ENCODE data around the gene ARRDC5. TPM values are rescaled to one million over a fixed set of nuclear protein-coding genes. Genes with fewer than 3 reads are reported as not detected.

ARRDC5 gene
- total and polyA plus RNA-seq, 2 of the 13 experiments (the other 11 are each of a cell fraction or from before 2014, with no cell fraction given), result not detected

- no peak for TF ChIP-seq HNF1A (IDR thresholded peaks at IDR 0.05; ENCODE audit: low read depth)
- no peak for TF ChIP-seq HNF1A (CRISPR knock-in tag; IDR thresholded peaks at IDR 0.05; ENCODE audit: borderline replicate concordance)
- TF ChIP-seq, protein P1, sequence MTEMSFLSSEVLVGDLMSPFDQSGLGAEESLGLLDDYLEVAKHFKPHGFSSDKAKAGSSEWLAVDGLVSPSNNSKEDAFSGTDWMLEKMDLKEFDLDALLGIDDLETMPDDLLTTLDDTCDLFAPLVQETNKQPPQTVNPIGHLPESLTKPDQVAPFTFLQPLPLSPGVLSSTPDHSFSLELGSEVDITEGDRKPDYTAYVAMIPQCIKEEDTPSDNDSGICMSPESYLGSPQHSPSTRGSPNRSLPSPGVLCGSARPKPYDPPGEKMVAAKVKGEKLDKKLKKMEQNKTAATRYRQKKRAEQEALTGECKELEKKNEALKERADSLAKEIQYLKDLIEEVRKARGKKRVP (CRISPR knock-in tag; IDR thresholded peaks at IDR 0.05), result no peak
- TF ChIP-seq ZSCAN30 (CRISPR knock-in tag; IDR thresholded peaks at IDR 0.05), result no peak
These were observed 34.4 kb upstream of the ARRDC5 start (continued) for GRCh38 chr19:4937060-4937459.

- ChIA-PET CTCF (ENCODE audit: low intra/inter-chr PET ratio, low total read pairs) (no interaction called here), POLR2A (no interaction called here)
- H3K4me2 ChIP-seq (ENCODE audit: low read depth, low read length), result no peak overlapping the region
- H4K20me1 ChIP-seq (ENCODE audit: insufficient read depth, low read length), result no peaks in the 10 kb centered on the region
- H3K9ac ChIP-seq (ENCODE audit: insufficient read depth, low read depth, low read length), result no peak overlapping the region
- 92% methylated on average over 7 of the region's 8 CpGs for WGBS (ENCODE audit: low lambda C conversion rate)
- no peaks in the 10 kb centered on the region for H3K79me2 ChIP-seq (ENCODE audit: insufficient read depth, low read length)
- no peak overlapping the region for H3K27ac ChIP-seq (ENCODE audit: extremely low read length, insufficient read depth, low read length)
- DNase-seq (ENCODE audit: low spot score) (no peak), ATAC-seq (no peak), FAIRE-seq (no peak)
- peaks cover 17 to 59% of the 10 kb centered on the region in 2 experiments for H3K36me3 ChIP-seq (replicated peaks in 1 of 2; ENCODE audit: control insufficient read depth in 1 of 2, insufficient read depth in 2 of 2, low read length in 2 of 2)
- intact Hi-C loops (cut with micrococcal nuclease; ENCODE audit: unreplicated experiment), result no loop called here
- H3K9me3 ChIP-seq (ENCODE audit: low read length), result no peaks in the 10 kb centered on the region
- BruUV-seq (replicated peaks), result no TSS peak
- H3K27me3 ChIP-seq (ENCODE audit: control insufficient read depth in 1 of 2, insufficient read depth in 2 of 2, low read length in 2 of 2), result no peaks in the 10 kb centered on the region; a peak in 1 of 5 replicates
- H3K4me1 ChIP-seq (ENCODE audit: insufficient read depth, low read length), result no peaks in the 10 kb centered on the region
- H3K4me3 ChIP-seq (replicated peaks in 1 of 3; ENCODE audit: insufficient read depth in 1 of 3, low read depth in 2 of 3, low read length in 3 of 3), result no peak overlapping the region
- no peak overlapping the region for H2AFZ ChIP-seq (ENCODE audit: low read length)
- in situ Hi-C loops (cut with HindIII; ENCODE audit: extremely low pct_ligation_motif_present, low pct_unique_long_range_greater_than_20kb), result no loop called here
- no peak for TF ChIP-seq MEIS1 (CRISPR knock-in tag; IDR thresholded peaks at IDR 0.05; ENCODE audit: borderline replicate concordance)
- TF ChIP-seq ZNF883 (CRISPR knock-in tag; IDR thresholded peaks at IDR 0.05; ENCODE audit: not compliant biosample characterization), result no peak
- TF ChIP-seq SYNCRIP (IDR thresholded peaks at IDR 0.05; ENCODE audit: insufficient read depth, low read depth, low read length), result no peak
- TF ChIP-seq KAT8 (CRISPR knock-in tag; IDR thresholded peaks at IDR 0.05), result no peak
- TF ChIP-seq, protein P2, sequence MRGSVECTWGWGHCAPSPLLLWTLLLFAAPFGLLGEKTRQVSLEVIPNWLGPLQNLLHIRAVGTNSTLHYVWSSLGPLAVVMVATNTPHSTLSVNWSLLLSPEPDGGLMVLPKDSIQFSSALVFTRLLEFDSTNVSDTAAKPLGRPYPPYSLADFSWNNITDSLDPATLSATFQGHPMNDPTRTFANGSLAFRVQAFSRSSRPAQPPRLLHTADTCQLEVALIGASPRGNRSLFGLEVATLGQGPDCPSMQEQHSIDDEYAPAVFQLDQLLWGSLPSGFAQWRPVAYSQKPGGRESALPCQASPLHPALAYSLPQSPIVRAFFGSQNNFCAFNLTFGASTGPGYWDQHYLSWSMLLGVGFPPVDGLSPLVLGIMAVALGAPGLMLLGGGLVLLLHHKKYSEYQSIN (CRISPR knock-in tag; IDR thresholded peaks at IDR 0.05; ENCODE audit: borderline replicate concordance), result no peak
- no peak for TF ChIP-seq U2AF2 (IDR thresholded peaks at IDR 0.05; ENCODE audit: low read depth, low read length)
- no peak for TF ChIP-seq ZNF543 (CRISPR knock-in tag; IDR thresholded peaks at IDR 0.05)
- no peak for TF ChIP-seq ZFP90 (CRISPR knock-in tag; IDR thresholded peaks at IDR 0.05; ENCODE audit: borderline replicate concordance)
- TF ChIP-seq ZBTB33 (CRISPR knock-in tag; IDR thresholded peaks at IDR 0.05), result no peak
- no peak for TF ChIP-seq ZNF567 (CRISPR knock-in tag; IDR thresholded peaks at IDR 0.05; ENCODE audit: borderline replicate concordance)
- TF ChIP-seq FOXK1 (CRISPR knock-in tag; IDR thresholded peaks at IDR 0.05; ENCODE audit: borderline replicate concordance, low read depth), result no peak
- TF ChIP-seq ZSCAN30 (CRISPR knock-in tag; IDR thresholded peaks at IDR 0.05), result no peak
These were observed 32.7 kb upstream of the ARRDC5 start for GRCh38 chr19:4935444-4935843.
